ENCODE data around the gene ZNF597.
A peak's percentile ranks its signal among the peaks of the same experiment; 100 is the strongest.

ZNF597 gene

GRCh38 chr16:3431779-3432219 is 11.5 kb downstream of the ZNF597 start:
- Histone ChIP-seq H3K4me2 (ENCODE audit: low read depth, low read length) (peak overlapping the region; percentile 35; the same call in 1 of the 2 replicates), H3K27me3 (replicated peaks; ENCODE audit: insufficient read depth, low read length) (no peaks in the 10 kb centered on the region), H3K4me1 (ENCODE audit: low read length) (peaks cover 17% of the 10 kb centered on the region; the same call in 1 of the 2 replicates), H2AFZ (ENCODE audit: low read length) (peak overlapping the region; percentile 17; the same call in 1 of the 2 replicates), H3K79me2 (ENCODE audit: low read length) (no peaks in the 10 kb centered on the region), H3K4me3 (ENCODE audit: low read length) (0 out of 2 replicates have a peak overlapping the region, but pooled peaks have one; percentile 8), H3K36me3 (replicated peaks; ENCODE audit: insufficient read depth, low read length) (no peaks in the 10 kb centered on the region), H3K9me3 (replicated peaks; ENCODE audit: insufficient read depth, low read length) (no peaks in the 10 kb centered on the region), H3K9me2 (replicated peaks; ENCODE audit: insufficient read depth, low read length) (no peaks in the 10 kb centered on the region), H3K27ac (ENCODE audit: low read length) (no peak overlapping the region), H3K9ac (ENCODE audit: low read length) (no peak overlapping the region), H4K20me1 (ENCODE audit: insufficient read depth, low read length) (no peaks in the 10 kb centered on the region), H3F3A (ENCODE audit: insufficient read depth, low read length) (peaks cover 15% of the 10 kb centered on the region)
- TF ChIP-seq CTCF (IDR thresholded peaks at IDR 0.05; ENCODE audit: low read length) (no peak), EZH2phosphoT487 (IDR thresholded peaks at IDR 0.05; ENCODE audit: low read length) (no peak), EZH2 (optimal IDR thresholded peaks at IDR 0.05; ENCODE audit: low read depth, low read length) (no peak)
- peak; percentile 80 for DNase-seq

GRCh38 chr16:3413730-3414379 is 29.4 kb downstream of the ZNF597 start:
- peaks cover 3% of the 10 kb centered on the region; the same call in 1 of the 2 replicates for H3K36me3 ChIP-seq (replicated peaks; ENCODE audit: insufficient read depth, low read length)
- no peak overlapping the region for H3K27ac ChIP-seq (ENCODE audit: low read length)
- no peak for DNase-seq
- no peaks in the 10 kb centered on the region for H3K27me3 ChIP-seq (replicated peaks; ENCODE audit: insufficient read depth, low read length)
- H3K9me2 ChIP-seq (replicated peaks; ENCODE audit: insufficient read depth, low read length) = no peaks in the 10 kb centered on the region
- H2AFZ ChIP-seq (ENCODE audit: low read length) = no peak overlapping the region
- H3K4me2 ChIP-seq (ENCODE audit: low read depth, low read length) = no peak overlapping the region
- no peak overlapping the region for H3K9ac ChIP-seq (ENCODE audit: low read length)
- H4K20me1 ChIP-seq (ENCODE audit: insufficient read depth, low read length) = no peaks in the 10 kb centered on the region
- no peak for TF ChIP-seq CTCF (IDR thresholded peaks at IDR 0.05; ENCODE audit: low read length)
- no peak for TF ChIP-seq EZH2 (optimal IDR thresholded peaks at IDR 0.05; ENCODE audit: low read depth, low read length)
- TF ChIP-seq EZH2phosphoT487 (IDR thresholded peaks at IDR 0.05; ENCODE audit: low read length) = no peak
- H3K79me2 ChIP-seq (ENCODE audit: low read length) = no peaks in the 10 kb centered on the region
- H3K4me1 ChIP-seq (ENCODE audit: low read length) = no peaks in the 10 kb centered on the region
- no peaks in the 10 kb centered on the region for H3F3A ChIP-seq (ENCODE audit: insufficient read depth, low read length)
- H3K9me3 ChIP-seq (replicated peaks; ENCODE audit: insufficient read depth, low read length) = no peaks in the 10 kb centered on the region
- H3K4me3 ChIP-seq (ENCODE audit: low read length) = no peak overlapping the region

GRCh38 chr16:3408561-3409197 is 34.6 kb downstream of the ZNF597 start:
- no peak overlapping the region for H3K4me3 ChIP-seq (ENCODE audit: low read length)

More at GRCh38 chr16:3408561-3409197, 34.6 kb downstream of the ZNF597 start:
- H3F3A ChIP-seq (ENCODE audit: insufficient read depth, low read length) = no peaks in the 10 kb centered on the region
- no peaks in the 10 kb centered on the region for H3K27me3 ChIP-seq (replicated peaks; ENCODE audit: insufficient read depth, low read length)
- H3K36me3 ChIP-seq (replicated peaks; ENCODE audit: insufficient read depth, low read length) = peaks cover 32% of the 10 kb centered on the region
- H3K9me2 ChIP-seq (replicated peaks; ENCODE audit: insufficient read depth, low read length) = no peaks in the 10 kb centered on the region
- H2AFZ ChIP-seq (ENCODE audit: low read length) = no peak overlapping the region
- H3K9me3 ChIP-seq (replicated peaks; ENCODE audit: insufficient read depth, low read length) = no peaks in the 10 kb centered on the region
- no peaks in the 10 kb centered on the region for H3K79me2 ChIP-seq (ENCODE audit: low read length)
- no peak overlapping the region for H3K27ac ChIP-seq (ENCODE audit: low read length)
- no peak overlapping the region for H3K4me2 ChIP-seq (ENCODE audit: low read depth, low read length)
- no peak for DNase-seq
- H4K20me1 ChIP-seq (ENCODE audit: insufficient read depth, low read length) = no peaks in the 10 kb centered on the region
- no peak overlapping the region for H3K9ac ChIP-seq (ENCODE audit: low read length)
- H3K4me1 ChIP-seq (ENCODE audit: low read length) = no peaks in the 10 kb centered on the region
- no peak for TF ChIP-seq EZH2phosphoT487 (IDR thresholded peaks at IDR 0.05; ENCODE audit: low read length)
- TF ChIP-seq CTCF (IDR thresholded peaks at IDR 0.05; ENCODE audit: low read length) = no peak
- no peak for TF ChIP-seq EZH2 (optimal IDR thresholded peaks at IDR 0.05; ENCODE audit: low read depth, low read length)
